SK-N-MC (cell line): ENCODE results near the gene DNAJB6.
"Not testable (repeated sequence)": the region's sequence is repeated elsewhere in the genome, so short reads cannot be mapped to it uniquely, and the experiment has no call there.

Source experiments
- DNase-seq: peaks from one replicate; pipeline ENCODE4 v3.0.0-alpha.2; 2011; ENCODE audit warnings: low read depth, low spot score
- H3K27ac ChIP-seq: fragments of 200-600 bp; sonication (generic); 2 replicates; pipeline ENCODE4 v1.5.1; 2016; ENCODE audit warnings: mixed run types
- H3K36me3 ChIP-seq: fragments of 200-600 bp; sonication (generic); 2 replicates; pipeline ENCODE4 v1.6.1; 2017; ENCODE audit warnings: antibody characterized with exemption, low read length, mixed read lengths; ENCODE audit not compliant: insufficient read depth
- H3K4me3 ChIP-seq: fragments of 200-600 bp; sonication (generic); 2 replicates; pipeline ENCODE4 v1.5.1; 2016
- H3K9ac ChIP-seq: fragments of 200-600 bp; sonication (generic); 2 replicates; pipeline ENCODE4 v1.8.0; 2017; ENCODE audit warnings: mixed run types, mixed read lengths; ENCODE audit not compliant: insufficient read length
- H3K9me3 ChIP-seq: fragments of 200-600 bp; sonication (generic); 2 replicates; pipeline ENCODE4 v1.6.1; 2017; ENCODE audit warnings: low read depth, mild to moderate bottlenecking, antibody characterized with exemption, low read length, moderate library complexity, mixed read lengths
- EZH2 ChIP-seq: fragments of 200-600 bp; sonication (generic); IDR thresholded peaks from one replicate; pipeline ENCODE4 v1.6.1; 2017; ENCODE audit warnings: antibody characterized with exemption
- FOXP2 ChIP-seq: optimal IDR thresholded peaks from 2 replicates; pipeline ENCODE3; 2011; ENCODE audit warnings: mild to moderate bottlenecking, moderate library complexity; ENCODE audit not compliant: insufficient read depth; ENCODE audit errors: extremely low read length, control extremely low read depth
- POLR2AphosphoS5 ChIP-seq: IDR thresholded peaks from 2 replicates; pipeline ENCODE4 v1.6.1; 2012; ENCODE audit warnings: mild to moderate bottlenecking, low read depth, low read length, borderline replicate concordance

DNAJB6 gene

DNA sequence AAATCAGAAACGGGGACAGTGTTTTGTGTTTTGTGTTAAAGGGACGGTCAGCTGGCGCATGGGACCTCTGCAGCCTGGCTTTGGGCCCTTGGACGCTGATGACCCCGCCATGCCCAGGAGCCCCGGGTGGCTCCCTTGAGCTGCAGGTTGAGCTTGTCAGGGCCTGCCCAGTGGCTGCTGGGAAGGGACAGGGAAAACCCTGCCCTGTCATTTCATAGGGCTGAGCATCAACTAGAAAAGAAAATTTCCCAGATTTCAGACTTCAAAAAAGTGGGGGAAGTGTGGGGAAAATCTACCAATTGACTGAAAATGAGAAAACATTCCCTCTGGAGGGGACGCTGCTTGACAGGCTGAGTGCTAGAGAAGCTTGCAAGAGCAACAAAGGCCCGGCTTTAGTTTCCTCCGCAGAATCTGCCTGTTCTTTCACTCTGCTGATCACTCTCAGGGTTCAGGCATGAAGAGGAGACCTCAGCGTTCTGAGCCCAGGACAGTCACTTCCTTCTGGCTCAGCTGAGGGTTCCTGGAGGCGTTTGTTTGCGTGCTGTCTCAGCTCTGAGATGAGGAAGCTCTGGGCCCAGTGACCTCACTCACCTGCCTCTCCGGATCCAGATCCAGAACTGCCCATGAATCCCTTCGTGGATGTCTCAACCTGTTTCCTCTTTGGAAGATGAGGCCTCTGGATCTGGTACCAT, 18.6 kb upstream of the DNAJB6 start:
- Histone ChIP-seq H3K4me3 (no peak overlapping the region), H3K9me3 (no peaks in the 10 kb centered on the region), H3K27ac (no peak overlapping the region), H3K36me3 (no peaks in the 10 kb centered on the region), H3K9ac (no peak overlapping the region)
- no peak for TF ChIP-seq POLR2AphosphoS5
- no peak for TF ChIP-seq EZH2
- no peak for TF ChIP-seq FOXP2
- DNase-seq = no peak

DNA sequence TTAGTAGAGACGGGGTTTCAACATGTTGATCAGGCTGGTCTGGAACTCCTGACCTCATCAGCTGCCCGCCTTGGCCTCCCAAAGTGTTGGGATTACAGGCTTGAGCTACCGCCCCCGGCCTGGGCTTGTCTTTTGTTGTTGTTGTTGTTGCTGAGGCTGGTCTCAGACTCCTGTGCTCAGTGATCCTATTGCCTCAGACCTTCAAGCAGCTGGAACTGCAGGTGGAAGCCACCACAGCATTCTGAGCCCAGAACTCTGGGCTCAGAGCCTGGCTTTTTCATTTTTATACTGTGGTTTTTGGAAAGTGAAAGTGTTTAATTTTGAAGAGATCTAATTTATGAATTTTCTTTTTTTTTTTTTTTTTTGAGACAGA, 16.2 kb upstream of the DNAJB6 start:
- DNase-seq = no peak
- H3K4me3 ChIP-seq = no peak overlapping the region
- TF ChIP-seq EZH2 (no peak), POLR2AphosphoS5 (no peak), FOXP2 (no peak)
- H3K9ac ChIP-seq = no peak overlapping the region
- H3K36me3 ChIP-seq = no peaks in the 10 kb centered on the region
- no peaks in the 10 kb centered on the region for H3K9me3 ChIP-seq
- no peak overlapping the region for H3K27ac ChIP-seq

DNA sequence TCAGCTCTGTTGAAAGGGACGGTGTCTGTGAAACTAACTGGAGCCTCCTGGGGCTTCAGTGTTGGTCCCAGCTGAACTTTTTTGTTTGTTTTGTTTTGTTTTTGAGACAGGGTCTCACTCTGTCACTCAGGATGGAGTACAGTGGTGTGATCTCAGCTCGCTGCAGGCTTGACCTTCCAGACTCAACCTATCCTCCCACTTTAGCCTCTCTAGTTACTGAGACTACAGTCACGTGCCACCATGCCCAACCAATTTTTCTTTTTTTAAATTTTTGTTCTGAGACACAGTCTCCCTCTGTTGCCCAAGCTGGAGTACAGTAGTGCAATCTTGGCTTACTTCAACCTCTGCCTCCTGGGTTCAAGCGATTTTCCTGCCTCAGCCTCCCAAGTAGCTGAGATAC, 13.4 kb upstream of the DNAJB6 start:
- no peaks in the 10 kb centered on the region for H3K9me3 ChIP-seq
- H3K9ac ChIP-seq = no peak overlapping the region
- H3K4me3 ChIP-seq = no peak overlapping the region
- TF ChIP-seq POLR2AphosphoS5 = no peak
- no peak for DNase-seq
- no peak overlapping the region for H3K27ac ChIP-seq
- H3K36me3 ChIP-seq = no peaks in the 10 kb centered on the region

DNA sequence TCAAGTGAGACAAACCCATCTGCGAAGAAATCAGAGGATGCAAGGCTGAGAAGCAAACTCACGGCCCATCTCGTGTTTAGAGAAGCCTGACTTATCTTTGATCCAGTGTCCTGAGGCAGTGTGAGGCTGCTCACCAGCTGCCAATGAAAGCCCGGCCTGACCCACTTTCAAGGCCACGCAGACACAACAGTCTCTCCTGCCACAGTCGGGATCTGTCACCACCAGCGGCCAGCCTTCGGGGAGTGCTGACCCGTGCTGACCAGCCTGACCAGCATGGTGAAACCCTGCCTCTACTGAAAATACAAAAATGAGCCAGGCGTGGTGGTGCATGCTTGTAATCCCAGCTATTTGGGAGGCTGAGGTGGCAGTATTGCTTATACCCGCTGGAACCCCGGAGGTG, 7.4 kb upstream of the DNAJB6 start:
- Histone ChIP-seq H3K27ac (no peak overlapping the region), H3K9ac (no peak overlapping the region)

DNA sequence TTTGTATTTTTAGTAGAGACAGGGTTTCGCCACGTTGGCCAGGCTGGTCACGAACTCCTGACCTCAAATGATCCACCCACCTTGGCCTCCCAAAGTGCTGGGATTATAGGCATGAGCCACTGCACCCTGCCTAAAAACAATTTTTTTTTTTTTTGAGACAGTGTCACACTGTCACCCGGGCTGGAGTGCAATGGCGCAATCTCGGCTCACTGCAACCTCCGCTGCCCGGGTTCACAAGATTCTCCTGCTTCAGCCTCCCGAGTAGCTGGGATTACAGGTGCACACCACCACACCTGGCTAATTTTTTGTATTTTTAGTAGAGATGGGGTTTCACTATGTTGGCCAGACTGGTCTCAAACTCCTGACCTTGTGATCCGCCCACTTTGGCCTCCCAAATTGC, 6.2 kb upstream of the DNAJB6 start:
- not testable (repeated sequence) for H3K27ac ChIP-seq, H3K9me3 ChIP-seq, H3K9ac ChIP-seq, H3K4me3 ChIP-seq, DNase-seq, H3K36me3 ChIP-seq

More for the DNA sequence above, 7.4 kb upstream of the DNAJB6 start:
- Histone ChIP-seq H3K36me3 (no peaks in the 10 kb centered on the region), H3K4me3 (no peak overlapping the region), H3K9me3 (no peaks in the 10 kb centered on the region)
- DNase-seq = no peak
- TF ChIP-seq EZH2 = no peak
- no peak for TF ChIP-seq FOXP2
- TF ChIP-seq POLR2AphosphoS5 = no peak

DNA sequence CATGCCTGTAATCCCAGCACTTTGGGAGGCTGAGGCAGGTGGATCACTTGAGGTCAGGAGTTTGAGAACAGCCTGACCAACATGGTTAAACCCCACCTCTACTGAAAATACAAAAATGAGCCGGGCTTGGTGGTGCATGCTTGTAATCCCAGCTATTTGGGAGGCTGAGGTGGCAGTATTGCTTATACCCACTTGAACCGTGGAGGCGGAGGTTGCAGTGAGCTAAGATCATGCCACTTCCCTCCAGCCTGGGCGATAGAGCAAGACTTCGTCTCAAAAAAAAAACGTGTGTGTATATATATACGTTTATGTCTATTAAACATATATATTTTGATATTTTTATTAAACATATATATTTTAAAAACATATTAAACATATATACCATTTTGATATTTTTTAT, 5.8 kb upstream of the DNAJB6 start:
- not testable (repeated sequence) for H3K9me3 ChIP-seq, H3K36me3 ChIP-seq, DNase-seq, H3K27ac ChIP-seq, H3K9ac ChIP-seq, H3K4me3 ChIP-seq

DNA sequence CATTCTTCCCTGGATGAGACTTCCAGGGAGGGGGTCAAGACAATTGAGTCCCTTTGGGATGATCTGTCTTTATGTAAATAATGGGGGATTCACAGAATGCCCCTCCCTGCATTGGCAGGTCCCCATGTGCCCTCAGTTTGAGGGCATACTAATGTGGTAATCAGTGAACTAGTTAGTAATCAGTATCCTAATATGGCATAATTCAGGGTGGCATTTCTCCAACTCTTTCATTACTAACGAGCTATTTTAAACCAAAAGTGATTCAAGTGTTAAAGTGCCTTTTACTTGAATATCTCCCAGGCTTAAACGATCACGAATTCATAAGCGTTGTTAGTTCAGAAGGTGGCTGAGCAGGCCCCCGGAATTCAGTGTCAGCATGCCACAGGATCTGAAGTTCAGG, 1.6 kb upstream of the DNAJB6 start:
- H3K9ac ChIP-seq = no peak overlapping the region
- H3K4me3 ChIP-seq = no peak overlapping the region
- H3K27ac ChIP-seq = no peak overlapping the region

DNA sequence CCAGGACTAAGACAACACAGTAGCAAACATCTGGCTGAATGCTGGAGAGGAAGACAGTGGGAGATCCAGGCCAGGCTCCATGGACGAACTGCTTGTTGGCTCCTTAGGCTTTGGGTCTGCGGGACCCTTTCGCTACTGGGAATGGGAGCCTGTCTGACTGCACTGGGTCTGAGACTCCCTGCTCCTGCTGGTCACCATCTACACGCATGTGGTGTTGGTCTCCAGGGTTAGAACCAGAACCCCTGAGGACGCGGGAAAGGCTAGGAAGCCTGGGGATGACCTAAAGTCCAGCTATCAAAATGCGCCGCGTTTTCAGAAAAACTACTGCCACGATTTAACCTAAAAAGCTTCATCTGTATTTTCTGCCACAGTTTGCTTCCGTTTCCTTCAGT, 817 bp upstream of the DNAJB6 start:
- no peaks in the 10 kb centered on the region for H3K9me3 ChIP-seq
- H3K4me3 ChIP-seq = peak overlapping the region; percentile 97; the same call in 1 of the 2 replicates
- no peak overlapping the region for H3K27ac ChIP-seq
- no peaks in the 10 kb centered on the region for H3K36me3 ChIP-seq
- H3K9ac ChIP-seq = no peak overlapping the region
- TF ChIP-seq EZH2 (no peak), FOXP2 (no peak), POLR2AphosphoS5 (no peak)
- DNase-seq = no peak

More for the DNA sequence above, 1.6 kb upstream of the DNAJB6 start:
- no peaks in the 10 kb centered on the region for H3K36me3 ChIP-seq
- DNase-seq = no peak
- no peaks in the 10 kb centered on the region for H3K9me3 ChIP-seq
- TF ChIP-seq EZH2 = no peak
- TF ChIP-seq FOXP2 = no peak
- no peak for TF ChIP-seq POLR2AphosphoS5

DNA sequence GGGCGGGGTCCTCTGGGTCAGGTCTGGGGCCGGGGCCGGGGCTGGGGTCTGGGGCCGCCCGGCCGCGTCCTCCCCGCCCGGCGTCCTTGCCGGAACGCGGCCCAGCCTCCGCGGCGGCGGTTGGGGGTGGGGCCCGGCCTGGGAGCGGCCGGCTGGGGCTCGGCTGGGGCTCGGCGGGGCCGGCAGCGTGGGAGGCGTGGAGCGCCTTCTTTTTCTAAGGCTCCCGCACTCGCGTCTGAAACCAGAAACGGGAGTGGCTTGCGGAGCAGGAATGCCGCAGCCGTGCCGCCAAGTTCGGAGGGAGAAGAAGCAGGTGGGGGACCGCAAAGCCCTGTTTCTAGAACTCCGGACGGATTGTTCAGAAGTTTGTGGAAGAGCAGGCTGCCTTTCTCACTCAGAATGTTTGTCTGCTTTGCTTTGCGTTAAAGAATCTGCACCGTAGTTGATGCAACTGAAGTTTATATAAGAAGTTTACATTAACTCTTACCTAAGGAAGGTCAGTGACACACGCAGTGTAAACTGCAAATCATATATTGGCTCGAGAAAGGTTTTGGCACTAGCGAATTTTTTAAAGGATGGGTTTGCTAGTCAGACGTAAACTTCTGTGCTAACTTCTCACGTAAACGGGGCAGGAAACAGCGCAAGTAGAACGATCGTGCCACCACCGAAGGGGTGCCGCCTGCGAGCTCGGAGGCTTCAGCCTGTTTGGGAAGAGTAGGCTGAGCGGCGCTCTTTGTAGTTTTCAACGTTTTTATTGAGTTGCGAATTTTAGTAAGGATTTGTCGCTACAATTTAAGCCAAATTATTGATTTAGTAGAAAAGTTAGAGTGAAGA, 729 bp downstream of the DNAJB6 start:
- no peak for TF ChIP-seq EZH2
- TF ChIP-seq POLR2AphosphoS5 = no peak
- TF ChIP-seq FOXP2 = no peak
- H3K27ac ChIP-seq = peak overlapping the region; percentile 54; the same call in 1 of the 2 replicates
- H3K9ac ChIP-seq = peak overlapping the region; percentile 91
- no peak for DNase-seq
- peak overlapping the region; percentile 97 for H3K4me3 ChIP-seq
- no peaks in the 10 kb centered on the region for H3K9me3 ChIP-seq
- H3K36me3 ChIP-seq = no peaks in the 10 kb centered on the region
